ENCODE measurements around the gene CLMN.

The CLMN gene

DNA sequence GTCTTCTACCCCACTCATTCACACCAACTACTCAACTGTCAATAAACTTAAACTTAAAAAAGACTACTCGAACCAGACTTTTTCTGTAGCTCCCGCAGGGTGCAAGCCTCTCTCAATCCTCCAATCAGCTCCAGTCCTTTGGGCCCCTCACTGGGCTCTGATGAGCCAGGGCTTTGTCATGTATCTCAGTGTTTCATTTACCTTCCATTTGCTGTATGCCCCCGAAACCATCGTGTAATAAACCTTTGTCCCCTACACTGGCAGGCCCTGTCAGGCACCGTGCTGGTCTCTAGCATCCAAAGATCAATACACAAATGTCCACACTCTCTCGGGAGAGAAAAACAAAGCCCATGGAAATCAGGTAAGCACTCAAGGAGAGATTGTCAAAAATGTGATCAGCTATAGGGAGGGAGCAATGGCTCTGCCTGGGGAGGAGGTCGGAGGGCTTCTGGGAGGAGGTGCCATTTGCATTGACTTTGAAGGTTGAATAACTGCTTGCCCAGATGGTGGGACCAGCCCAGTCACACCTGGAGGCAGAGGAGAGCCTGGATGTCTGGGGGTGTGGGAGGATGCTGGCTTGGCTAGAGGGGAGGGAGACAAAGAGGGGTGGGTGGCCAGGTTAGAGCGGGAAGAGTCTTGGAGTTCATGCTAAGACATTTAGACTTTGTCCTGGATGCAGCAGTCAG, 120.3 kb downstream of the CLMN start:
- DNase-seq (ENCODE audit: insufficient read length, low spot score) = no peak
- no peak for FAIRE-seq

GRCh38 chr14:95198320-95198719, 121.4 kb downstream of the CLMN start:
- FAIRE-seq (no peak), DNase-seq (ENCODE audit: insufficient read length, low spot score) (no peak)

- DNase-seq (ENCODE audit: insufficient read length, low spot score) = no peak
- no peak for FAIRE-seq
These were observed 122.2 kb downstream of the CLMN start for GRCh38 chr14:95197551-95197950.

DNA sequence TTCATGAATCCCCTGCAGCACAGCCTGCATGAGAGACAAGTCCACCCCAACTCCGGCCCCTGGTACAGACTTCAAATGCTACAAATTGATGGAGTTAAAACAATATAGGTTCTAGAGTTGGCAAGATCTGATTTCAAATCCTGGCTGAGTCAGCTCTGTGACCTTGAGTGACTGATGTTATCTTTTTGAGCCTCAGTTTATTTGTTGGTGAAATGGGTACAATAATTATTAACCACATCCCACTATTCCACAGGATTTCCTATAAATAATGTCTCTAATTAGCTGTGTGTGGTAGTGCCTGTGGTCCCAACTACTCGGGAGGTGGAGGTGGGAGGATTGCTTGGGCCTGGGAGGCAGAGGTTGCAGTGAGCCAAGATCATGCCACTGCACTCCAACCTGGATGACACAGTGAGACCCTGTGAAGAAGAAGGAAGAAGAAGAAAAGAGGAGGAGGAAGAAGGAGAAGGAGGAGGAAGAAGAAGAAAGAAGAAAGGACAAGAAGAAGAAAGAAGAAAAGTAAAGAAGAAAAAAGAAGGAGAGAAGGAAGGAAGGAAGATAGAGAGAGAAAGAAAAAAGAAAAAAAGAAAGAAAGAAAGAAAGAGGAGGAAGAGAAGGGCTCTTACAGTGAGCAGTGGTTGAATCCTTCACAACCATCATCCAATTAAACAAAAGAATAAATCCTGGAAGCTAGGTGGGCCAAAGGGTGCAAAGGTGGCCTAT, 122.7 kb downstream of the CLMN start:
- FAIRE-seq (no peak), DNase-seq (ENCODE audit: insufficient read length, low spot score) (no peak)

GRCh38 chr14:95196268-95196667, 123.4 kb downstream of the CLMN start:
- DNase-seq (ENCODE audit: insufficient read length, low spot score) = no peak
- FAIRE-seq = no peak

GRCh38 chr14:95195031-95195430, 124.7 kb downstream of the CLMN start:
- no peak for FAIRE-seq
- no peak for DNase-seq (ENCODE audit: insufficient read length, low spot score)

DNA sequence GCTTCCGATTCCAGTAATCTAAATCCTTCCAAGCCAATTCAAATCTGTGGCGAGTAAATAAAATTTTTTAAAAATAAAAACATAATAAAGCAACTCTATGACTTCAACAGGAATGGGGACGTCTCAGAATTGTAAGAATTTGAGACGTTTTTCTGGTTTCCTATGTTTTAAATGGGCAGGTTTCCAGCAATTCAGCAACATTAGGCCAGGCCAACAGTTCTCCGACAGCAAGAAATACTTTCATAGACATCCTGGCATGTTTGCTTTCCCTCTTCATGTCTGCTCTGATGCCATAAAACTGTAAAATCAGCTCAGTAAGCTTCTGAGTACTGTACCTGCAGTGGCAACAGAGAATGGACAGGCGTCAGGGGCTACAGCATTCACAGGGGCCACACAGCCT, 126.6 kb downstream of the CLMN start:
- FAIRE-seq = no peak

DNA sequence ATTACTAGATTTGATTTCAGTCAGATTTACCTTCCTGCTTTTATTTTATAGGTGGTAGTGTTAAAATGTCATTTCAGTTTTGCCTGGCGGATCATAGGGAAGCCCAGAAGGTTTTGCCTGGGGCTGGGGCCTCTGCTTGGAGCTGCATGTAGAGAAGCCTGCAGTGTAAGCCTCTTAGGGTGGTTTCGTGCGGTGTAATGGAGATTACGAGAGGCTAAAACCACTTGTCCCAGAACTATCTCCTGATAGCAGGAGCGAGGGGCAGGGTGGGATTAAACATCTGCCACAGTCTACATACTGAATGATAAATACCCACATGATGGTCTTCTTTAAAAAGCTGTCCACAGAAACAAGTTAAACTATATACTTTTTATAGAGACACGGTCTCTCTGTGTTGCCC, 127.4 kb downstream of the CLMN start:
- no peak for FAIRE-seq

More for the DNA sequence above, 126.6 kb downstream of the CLMN start:
- no peak for DNase-seq (ENCODE audit: insufficient read length, low spot score)

DNA sequence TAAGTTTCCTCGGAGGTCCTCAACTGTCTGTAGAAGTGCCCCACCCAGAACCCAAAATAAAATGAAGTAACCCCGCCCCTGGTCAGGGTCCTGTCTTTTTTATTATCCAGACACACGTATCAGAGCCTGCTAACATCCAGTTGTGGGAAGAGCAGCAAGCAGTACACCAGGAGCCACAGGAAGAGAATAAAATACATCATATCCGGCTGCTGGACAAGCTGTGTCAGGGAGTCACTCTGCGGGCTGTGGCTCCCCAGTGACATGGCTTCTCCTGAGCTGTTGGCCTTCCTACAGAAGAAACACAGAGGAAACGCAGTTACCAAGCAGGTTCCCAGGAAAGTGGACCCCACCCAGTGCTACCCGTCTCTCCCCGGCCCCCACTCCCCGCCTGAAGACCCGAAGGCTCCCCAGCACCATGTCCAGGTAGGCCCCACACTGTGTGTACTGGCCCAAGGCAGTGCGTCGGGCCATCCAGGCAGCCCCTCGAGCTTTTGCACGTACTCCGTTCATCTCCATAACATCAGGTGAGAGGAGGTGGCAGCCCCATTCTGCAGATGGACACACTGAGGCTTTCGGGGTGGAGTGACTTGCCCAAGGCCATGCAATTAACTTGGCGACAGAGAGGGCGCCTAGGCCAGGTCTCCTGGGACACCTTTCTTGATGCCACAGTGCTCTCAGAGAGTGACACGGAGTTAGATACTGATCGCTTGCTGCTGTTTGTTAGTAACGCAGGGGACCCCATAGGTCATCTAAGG, 128.1 kb downstream of the CLMN start:
- no peak for FAIRE-seq
- no peak for DNase-seq (ENCODE audit: insufficient read length, low spot score)

More for the DNA sequence above, 127.4 kb downstream of the CLMN start:
- no peak for DNase-seq (ENCODE audit: insufficient read length, low spot score)

GRCh38 chr14:95190857-95191256, 128.9 kb downstream of the CLMN start:
- no peak for FAIRE-seq
- DNase-seq (ENCODE audit: insufficient read length, low spot score) = no peak

DNA sequence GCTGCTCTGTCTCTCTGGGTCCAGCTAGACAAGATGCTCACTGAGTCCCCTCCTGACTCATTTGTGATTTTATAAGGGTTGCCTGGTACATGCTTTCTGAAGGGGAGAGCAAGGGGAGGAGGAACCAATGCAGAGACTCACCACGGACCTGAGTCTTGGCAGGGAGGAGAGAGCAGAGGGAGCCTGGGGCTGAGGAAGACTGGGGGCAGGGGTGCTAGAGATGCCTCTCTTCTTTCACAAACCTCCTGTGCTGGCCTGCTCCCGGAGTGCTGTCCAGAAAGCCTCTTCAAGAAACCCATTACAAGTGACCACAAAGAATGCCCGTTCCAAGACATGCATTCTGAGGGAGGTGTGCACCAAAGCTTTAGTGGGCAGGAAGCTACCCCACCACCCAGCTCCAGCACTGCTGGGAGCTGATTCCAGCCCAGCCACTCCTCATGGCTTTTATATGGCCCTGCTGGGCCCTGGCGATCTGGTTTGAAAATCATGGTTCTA, 129.3 kb downstream of the CLMN start:
- FAIRE-seq = no peak
- no peak for DNase-seq (ENCODE audit: insufficient read length, low spot score)

DNA sequence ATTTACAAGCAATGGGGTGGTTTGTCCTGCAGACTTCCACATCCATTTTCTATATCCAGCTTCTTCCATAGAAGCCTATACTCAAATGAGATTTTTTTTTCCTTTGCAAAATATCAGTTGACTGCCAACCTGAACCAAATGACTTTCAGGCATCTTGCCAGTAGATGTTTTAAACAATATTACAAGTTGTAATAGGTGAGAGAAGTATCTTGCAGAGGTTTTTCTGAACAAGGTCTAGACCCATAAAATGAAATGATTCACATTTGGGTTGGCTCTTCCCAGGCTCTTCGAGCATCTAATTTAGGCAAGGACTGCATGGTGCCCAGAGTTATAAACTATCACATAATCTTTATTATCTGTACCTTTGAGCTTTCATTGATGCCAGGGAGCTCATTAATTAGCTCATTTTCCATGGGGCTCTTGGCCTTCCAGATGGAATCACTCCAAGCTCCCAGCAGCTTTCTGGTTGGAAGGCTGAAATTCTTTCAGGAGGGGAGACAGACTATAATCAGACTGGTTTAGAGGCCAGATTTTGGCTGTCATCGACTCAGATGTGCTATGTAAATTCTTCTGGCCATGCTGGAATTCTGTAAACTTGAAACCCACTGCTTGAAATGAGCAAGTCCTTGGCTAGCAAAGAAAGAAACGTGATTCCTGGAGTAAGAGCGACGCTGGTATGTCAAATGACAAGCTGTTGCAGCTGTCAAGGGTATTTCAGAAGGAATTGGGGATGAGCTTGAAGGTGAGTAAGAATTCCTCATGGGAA, 130.2 kb downstream of the CLMN start:
- FAIRE-seq = no peak

GRCh38 chr14:95188380-95188779, 131.3 kb downstream of the CLMN start:
- DNase-seq (ENCODE audit: insufficient read length, low spot score) = no peak
- FAIRE-seq = no peak

More for the DNA sequence above, 130.2 kb downstream of the CLMN start:
- no peak for DNase-seq (ENCODE audit: insufficient read length, low spot score)

DNA sequence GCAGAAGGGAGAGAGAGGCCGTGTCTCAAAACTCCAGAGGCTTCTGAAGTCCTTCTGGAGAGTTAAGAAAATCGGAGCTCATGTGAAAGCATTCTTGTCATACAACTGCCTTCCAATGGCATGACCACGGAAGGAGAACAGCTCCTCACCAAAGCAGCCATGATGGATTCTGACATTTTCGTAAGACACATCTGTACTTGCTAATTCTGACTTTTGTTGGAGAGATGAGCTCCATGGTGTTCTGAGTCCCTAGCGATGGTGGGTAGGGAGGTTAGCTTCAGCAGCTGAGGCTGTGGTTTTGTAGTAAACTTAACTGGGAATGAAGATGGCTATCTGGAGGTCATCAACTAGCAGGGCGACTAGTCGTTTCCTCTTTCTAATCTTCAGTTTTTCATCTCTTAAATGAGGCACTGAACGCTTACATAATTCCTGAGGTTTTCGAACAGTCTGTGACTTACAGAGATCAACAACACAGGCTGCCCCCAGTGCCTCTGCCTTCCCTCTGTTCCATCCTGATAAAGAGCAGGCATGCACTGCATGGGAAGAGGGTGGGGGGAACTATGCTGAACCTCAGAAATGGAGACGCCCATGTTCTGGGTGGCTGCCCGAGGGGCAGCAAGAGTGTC, 133.8 kb downstream of the CLMN start:
- DNase-seq (ENCODE audit: insufficient read length, low spot score) (no peak), FAIRE-seq (no peak)

- FAIRE-seq (no peak), DNase-seq (ENCODE audit: insufficient read length, low spot score) (no peak)
These were observed 134.5 kb downstream of the CLMN start for GRCh38 chr14:95185033-95185766.

- no peak for FAIRE-seq
- no peak for DNase-seq (ENCODE audit: insufficient read length, low spot score)
These were observed 135.3 kb downstream of the CLMN start for GRCh38 chr14:95184413-95184790.

DNA sequence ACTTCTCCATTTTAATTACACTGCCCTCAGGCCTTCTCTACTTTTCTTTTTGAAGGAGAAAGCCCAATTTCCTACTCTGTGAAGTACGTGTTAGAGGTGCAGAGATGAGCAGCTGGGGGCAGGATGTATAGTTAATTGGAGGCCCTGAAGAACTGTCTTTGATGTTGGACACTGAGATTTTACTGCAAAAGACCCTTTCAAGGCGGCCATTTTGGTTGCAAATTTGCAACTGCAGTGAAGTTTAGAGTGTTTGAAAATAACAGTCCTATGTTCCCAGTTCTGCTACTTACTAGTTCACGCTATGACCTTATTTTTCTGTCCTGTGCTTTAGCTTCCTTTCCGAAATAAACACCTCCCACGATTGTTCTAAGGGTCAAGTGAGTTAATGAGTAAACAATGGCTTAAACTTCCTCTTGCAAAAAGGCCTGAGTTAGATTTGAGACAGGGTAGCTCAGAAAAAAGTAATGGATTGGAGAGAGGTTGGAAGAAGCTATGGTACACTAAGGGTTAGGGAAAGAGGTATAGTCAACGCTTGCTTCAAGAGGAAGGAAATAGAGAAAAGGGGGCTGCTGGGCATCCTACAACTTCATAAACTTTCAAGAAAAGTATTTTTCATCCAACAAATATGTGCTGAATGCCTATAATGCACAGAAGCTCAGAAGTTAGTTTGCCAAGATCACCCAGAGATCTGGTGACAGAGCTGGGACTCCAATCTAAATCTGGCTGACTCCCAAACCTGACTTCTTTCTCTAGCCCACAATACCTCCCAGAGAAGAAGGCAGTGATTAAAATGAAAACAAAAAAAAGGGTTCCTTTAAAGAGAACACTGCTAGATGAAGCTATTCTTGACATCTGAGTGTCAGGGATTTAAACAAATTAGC, 135.9 kb downstream of the CLMN start:
- FAIRE-seq (no peak), DNase-seq (ENCODE audit: insufficient read length, low spot score) (no peak)

DNA sequence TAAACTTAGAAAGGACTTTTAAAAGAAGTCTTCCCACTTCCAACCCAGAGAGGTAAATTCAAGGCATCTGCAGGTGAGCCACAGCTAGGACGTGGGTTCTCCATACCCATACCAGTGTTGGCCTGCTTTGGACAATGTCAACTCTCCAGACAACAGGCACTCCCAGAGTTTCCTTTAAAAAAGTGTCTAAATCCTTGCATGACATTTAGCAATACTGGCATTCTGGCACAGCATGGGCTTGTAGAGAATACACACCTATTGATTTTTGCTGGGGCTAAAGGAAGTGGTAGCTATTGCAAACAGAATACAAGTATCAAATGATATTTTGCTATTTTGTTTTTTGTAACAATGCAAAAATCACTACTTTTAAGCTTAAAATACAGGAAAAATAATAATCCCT, 136.6 kb downstream of the CLMN start:
- FAIRE-seq (no peak), DNase-seq (ENCODE audit: insufficient read length, low spot score) (no peak)

DNA sequence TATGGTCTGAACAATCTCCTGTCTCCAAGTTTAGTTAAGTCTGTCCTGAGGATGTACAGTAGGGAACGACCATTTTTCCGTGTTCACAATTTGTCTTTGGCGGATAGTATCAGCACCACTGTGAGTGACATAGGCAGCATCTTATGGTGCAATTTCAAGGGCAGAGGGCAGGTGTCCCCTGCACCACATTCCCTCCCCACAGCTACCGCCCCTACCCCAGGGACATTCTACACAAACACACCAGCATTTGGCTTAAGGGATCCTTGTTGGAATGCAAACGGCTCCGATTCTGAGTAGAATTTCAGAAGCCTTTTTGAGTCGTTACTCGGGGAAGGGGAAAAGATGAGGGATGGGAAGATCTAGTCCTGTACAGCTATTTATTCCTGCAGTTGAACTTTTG, 137.3 kb downstream of the CLMN start:
- no peak for FAIRE-seq

More for the DNA sequence above, 137.3 kb downstream of the CLMN start:
- DNase-seq (ENCODE audit: insufficient read length, low spot score) = no peak

All from HTR-8/SVneo (cell line).